Right atrium auricular region (tissue), 2 donors: ENCODE data around the gene CDX4. TPM values are rescaled to one million over a fixed set of nuclear protein-coding genes. Genes with fewer than 3 reads are reported as not detected.
"Not testable (repeated sequence)": the region's sequence is repeated elsewhere in the genome, so short reads cannot be mapped to it uniquely, and the experiment has no call there.

Experiments used
- DNase-seq: peaks from one replicate; pipeline ENCODE4 v3.0.0-alpha.2; 2019; ENCODE audit warnings: low spot score
- H3K27ac ChIP-seq, 2 donors: fragments of 200-600 bp; sonication (generic); 1 replicate in 1 of 2; 2 replicates in 1 of 2; pipeline ENCODE4 v1.5.1; 2016 to 2019
- H3K27me3 ChIP-seq, 2 donors: fragments of 200-600 bp; sonication (generic); one replicate each; pipeline versions ENCODE4 v1.5.1 to v1.6.0; 2017 to 2019
- H3K36me3 ChIP-seq: fragments of 200-600 bp; sonication (generic); one replicate; pipeline ENCODE4 v1.5.1; 2016
- H3K4me1 ChIP-seq, 2 donors: fragments of 200-600 bp; sonication (generic); one replicate each; pipeline versions ENCODE4 v1.5.1 to v1.6.0; 2017 to 2019
- H3K4me3 ChIP-seq, 2 donors: fragments of 200-600 bp; sonication (generic); 1 replicate in 1 of 2; 2 replicates in 1 of 2; pipeline ENCODE4 v1.5.1; 2017 to 2019; ENCODE audit warnings: mild to moderate bottlenecking in 1 of 2, moderate library complexity in 1 of 2
- H3K9me3 ChIP-seq, 2 donors: fragments of 200-600 bp; sonication (generic); one replicate each; pipeline ENCODE4 v1.5.1; 2019
- CTCF ChIP-seq, 2 donors: fragments of 200-600 bp; sonication (generic); IDR thresholded peaks; one replicate each; pipeline ENCODE4 v1.5.1; 2019; ENCODE audit warnings: antibody characterized with exemption in 2 of 2
- total RNA-seq, 2 donors: library from RNA; depleted of rRNA; stranded (reverse); fragments of >200 nt; gene quantifications; one replicate each; pipeline ENCODE4 v1.1.0, GENCODE V29; 2016

CDX4 gene
- total RNA-seq, 2 donors from 2014 or later = not detected

- Histone ChIP-seq H3K9me3 (peaks cover 0 to 4% of the 10 kb centered on the region in 2 donors), H3K27ac (no peak overlapping the region)
These were observed 32.1 kb downstream of the CDX4 start for GRCh38 chrX:73478961-73479360.

GRCh38 chrX:73481521-73481920, 34.7 kb downstream of the CDX4 start:
- no peak for TF ChIP-seq CTCF (IDR thresholded peaks at IDR 0.05)
- Histone ChIP-seq H3K27me3 (no peaks in the 10 kb centered on the region), H3K4me1 (no peaks in the 10 kb centered on the region), H3K27ac (no peak overlapping the region), H3K9me3 (peaks cover 0 to 4% of the 10 kb centered on the region in 2 donors), H3K36me3 (no peaks in the 10 kb centered on the region), H3K4me3 (no peak overlapping the region)
- no peak for DNase-seq

More at GRCh38 chrX:73478961-73479360, 32.1 kb downstream of the CDX4 start:
- Histone ChIP-seq H3K4me1 (no peaks in the 10 kb centered on the region), H3K36me3 (no peaks in the 10 kb centered on the region), H3K27me3 (no peaks in the 10 kb centered on the region), H3K4me3 (no peak overlapping the region)
- no peak for TF ChIP-seq CTCF (IDR thresholded peaks at IDR 0.05)
- DNase-seq = no peak

GRCh38 chrX:73490661-73491060, 43.8 kb downstream of the CDX4 start:
- Histone ChIP-seq H3K27me3 (no peaks in the 10 kb centered on the region), H3K9me3 (peaks cover 0 to 9% of the 10 kb centered on the region in 2 donors), H3K4me1 (no peaks in the 10 kb centered on the region), H3K36me3 (no peaks in the 10 kb centered on the region), H3K27ac (no peak overlapping the region), H3K4me3 (no peak overlapping the region)
- TF ChIP-seq CTCF (IDR thresholded peaks at IDR 0.05) = no peak
- no peak for DNase-seq

- not testable (repeated sequence) for H3K4me1 ChIP-seq, H3K27ac ChIP-seq, H3K27me3 ChIP-seq, DNase-seq, H3K36me3 ChIP-seq, H3K4me3 ChIP-seq, H3K9me3 ChIP-seq
These were observed 45.3 kb downstream of the CDX4 start for GRCh38 chrX:73492178-73492577.

Other genes with a start within 250 kb of the CDX4 start
- 1 to 10 TPM; 4.0 to 8.1 TPM for gene NAP1L2, start 232.2 kb upstream of the CDX4 start, total RNA-seq
- gene CHIC1, start 116.1 kb downstream of the CDX4 start, total RNA-seq = 10 to 100 TPM in 1 of 2 donors, 1 to 10 TPM in 1; 9.2 to 17.9 TPM